ENCODE measurements around the gene RAB6A.

DNA sequence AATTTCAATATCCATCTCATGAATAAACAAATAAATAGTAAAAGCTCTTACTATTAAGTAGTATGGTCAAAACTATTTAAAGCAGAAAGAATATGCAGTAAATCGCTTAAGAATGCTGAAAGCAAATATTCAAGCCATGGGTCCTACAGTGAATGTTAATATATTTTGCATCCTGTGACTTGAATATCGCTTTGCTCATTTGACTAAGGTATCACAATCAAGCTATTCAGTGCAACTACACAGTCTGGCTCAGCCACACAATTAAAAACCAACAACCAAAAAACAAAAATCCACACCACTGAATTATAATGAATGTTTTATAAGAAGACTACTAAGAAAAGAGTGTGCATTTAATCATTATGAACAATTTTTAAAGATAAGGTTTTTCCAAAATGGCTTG is 45.3 kb downstream of the RAB6A start:
- TF ChIP-seq, protein P1, sequence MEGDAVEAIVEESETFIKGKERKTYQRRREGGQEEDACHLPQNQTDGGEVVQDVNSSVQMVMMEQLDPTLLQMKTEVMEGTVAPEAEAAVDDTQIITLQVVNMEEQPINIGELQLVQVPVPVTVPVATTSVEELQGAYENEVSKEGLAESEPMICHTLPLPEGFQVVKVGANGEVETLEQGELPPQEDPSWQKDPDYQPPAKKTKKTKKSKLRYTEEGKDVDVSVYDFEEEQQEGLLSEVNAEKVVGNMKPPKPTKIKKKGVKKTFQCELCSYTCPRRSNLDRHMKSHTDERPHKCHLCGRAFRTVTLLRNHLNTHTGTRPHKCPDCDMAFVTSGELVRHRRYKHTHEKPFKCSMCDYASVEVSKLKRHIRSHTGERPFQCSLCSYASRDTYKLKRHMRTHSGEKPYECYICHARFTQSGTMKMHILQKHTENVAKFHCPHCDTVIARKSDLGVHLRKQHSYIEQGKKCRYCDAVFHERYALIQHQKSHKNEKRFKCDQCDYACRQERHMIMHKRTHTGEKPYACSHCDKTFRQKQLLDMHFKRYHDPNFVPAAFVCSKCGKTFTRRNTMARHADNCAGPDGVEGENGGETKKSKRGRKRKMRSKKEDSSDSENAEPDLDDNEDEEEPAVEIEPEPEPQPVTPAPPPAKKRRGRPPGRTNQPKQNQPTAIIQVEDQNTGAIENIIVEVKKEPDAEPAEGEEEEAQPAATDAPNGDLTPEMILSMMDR (IDR thresholded peaks at IDR 0.05 in 4 of 5, conservative IDR thresholded peaks at IDR 0.05 in 1 of 5) = no peak
- no peak for TF ChIP-seq POLR2A (IDR thresholded peaks at IDR 0.05)
